GM23338 (cell line): ENCODE data around the gene CDC42BPA.

Experiments
- EZH2 ChIP-seq: fragments of 200-600 bp; sonication (generic); IDR thresholded peaks from one replicate; pipeline ENCODE4 v1.8.0; 2017; ENCODE audit warnings: antibody characterized with exemption, mild to moderate bottlenecking, low read depth; ENCODE audit not compliant: unreplicated experiment
- EZH2phosphoT487 ChIP-seq: fragments of 200-600 bp; sonication (generic); IDR thresholded peaks from one replicate; pipeline ENCODE4 v1.8.1; 2018; ENCODE audit warnings: antibody characterized with exemption; ENCODE audit not compliant: unreplicated experiment
- ZNF331 ChIP-seq: fragments of 250-450 bp; sonication (Bioruptor Pico); IDR thresholded peaks from 2 replicates; pipeline ENCODE4 v1.5.0; 2020; ENCODE audit warnings: low read depth, mild to moderate bottlenecking, moderate library complexity
- TF ChIP-seq, protein P1 (sequence below), 2 experiments: fragments of 200-600 bp in 1 of 2; sonication (generic) in 1 of 2; conservative IDR thresholded peaks; 2 replicates each; pipeline versions ENCODE4 v1.5.1 to v1.6.1; 2016 to 2017; ENCODE audit warnings: antibody characterized with exemption in 2 of 2, low read depth in 2 of 2, mild to moderate bottlenecking in 2 of 2, moderate library complexity in 1 of 2
- TF ChIP-seq, protein P2 (sequence below): IDR thresholded peaks from one replicate; pipeline ENCODE4 v1.6.1; 2018; ENCODE audit warnings: antibody characterized with exemption; ENCODE audit not compliant: unreplicated experiment

DNA sequence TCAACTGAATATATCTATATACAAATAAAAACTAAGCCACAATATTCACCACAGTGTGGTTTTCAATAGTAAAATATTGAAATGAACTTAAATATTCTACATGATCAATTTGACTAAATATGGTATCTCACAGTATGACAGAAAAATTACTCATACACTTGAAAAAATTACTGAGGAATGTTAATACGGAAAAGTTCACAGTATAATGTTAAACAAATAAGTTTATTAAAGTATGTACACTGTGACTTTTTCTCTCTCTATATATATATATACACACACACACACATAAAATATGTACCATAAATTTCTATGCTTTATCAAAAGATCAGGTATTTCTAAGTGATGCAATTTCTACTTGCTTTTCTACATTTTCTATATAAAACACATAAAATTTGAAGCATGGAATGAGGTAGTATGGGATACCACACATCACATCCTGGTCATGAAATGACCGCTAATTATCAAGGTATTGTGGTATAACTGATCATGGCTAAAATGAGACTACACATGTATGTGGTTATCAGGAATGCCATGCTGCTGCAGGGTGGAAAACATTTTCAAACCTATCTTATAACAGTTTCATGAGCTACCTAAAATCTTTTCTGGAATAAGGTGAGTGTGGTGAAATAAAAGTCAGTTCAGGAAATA lies 102.3 kb downstream of the CDC42BPA start:
- no peak for TF ChIP-seq EZH2
- TF ChIP-seq, protein P1, sequence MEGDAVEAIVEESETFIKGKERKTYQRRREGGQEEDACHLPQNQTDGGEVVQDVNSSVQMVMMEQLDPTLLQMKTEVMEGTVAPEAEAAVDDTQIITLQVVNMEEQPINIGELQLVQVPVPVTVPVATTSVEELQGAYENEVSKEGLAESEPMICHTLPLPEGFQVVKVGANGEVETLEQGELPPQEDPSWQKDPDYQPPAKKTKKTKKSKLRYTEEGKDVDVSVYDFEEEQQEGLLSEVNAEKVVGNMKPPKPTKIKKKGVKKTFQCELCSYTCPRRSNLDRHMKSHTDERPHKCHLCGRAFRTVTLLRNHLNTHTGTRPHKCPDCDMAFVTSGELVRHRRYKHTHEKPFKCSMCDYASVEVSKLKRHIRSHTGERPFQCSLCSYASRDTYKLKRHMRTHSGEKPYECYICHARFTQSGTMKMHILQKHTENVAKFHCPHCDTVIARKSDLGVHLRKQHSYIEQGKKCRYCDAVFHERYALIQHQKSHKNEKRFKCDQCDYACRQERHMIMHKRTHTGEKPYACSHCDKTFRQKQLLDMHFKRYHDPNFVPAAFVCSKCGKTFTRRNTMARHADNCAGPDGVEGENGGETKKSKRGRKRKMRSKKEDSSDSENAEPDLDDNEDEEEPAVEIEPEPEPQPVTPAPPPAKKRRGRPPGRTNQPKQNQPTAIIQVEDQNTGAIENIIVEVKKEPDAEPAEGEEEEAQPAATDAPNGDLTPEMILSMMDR (conservative IDR thresholded peaks at IDR 0.05; ENCODE audit: low read depth in 2 of 2) = no peak
- TF ChIP-seq, protein P2, sequence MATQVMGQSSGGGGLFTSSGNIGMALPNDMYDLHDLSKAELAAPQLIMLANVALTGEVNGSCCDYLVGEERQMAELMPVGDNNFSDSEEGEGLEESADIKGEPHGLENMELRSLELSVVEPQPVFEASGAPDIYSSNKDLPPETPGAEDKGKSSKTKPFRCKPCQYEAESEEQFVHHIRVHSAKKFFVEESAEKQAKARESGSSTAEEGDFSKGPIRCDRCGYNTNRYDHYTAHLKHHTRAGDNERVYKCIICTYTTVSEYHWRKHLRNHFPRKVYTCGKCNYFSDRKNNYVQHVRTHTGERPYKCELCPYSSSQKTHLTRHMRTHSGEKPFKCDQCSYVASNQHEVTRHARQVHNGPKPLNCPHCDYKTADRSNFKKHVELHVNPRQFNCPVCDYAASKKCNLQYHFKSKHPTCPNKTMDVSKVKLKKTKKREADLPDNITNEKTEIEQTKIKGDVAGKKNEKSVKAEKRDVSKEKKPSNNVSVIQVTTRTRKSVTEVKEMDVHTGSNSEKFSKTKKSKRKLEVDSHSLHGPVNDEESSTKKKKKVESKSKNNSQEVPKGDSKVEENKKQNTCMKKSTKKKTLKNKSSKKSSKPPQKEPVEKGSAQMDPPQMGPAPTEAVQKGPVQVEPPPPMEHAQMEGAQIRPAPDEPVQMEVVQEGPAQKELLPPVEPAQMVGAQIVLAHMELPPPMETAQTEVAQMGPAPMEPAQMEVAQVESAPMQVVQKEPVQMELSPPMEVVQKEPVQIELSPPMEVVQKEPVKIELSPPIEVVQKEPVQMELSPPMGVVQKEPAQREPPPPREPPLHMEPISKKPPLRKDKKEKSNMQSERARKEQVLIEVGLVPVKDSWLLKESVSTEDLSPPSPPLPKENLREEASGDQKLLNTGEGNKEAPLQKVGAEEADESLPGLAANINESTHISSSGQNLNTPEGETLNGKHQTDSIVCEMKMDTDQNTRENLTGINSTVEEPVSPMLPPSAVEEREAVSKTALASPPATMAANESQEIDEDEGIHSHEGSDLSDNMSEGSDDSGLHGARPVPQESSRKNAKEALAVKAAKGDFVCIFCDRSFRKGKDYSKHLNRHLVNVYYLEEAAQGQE = no peak
- TF ChIP-seq ZNF331 (CRISPR knock-in tag) = no peak
- no peak for TF ChIP-seq EZH2phosphoT487
